ENCODE measurements around the gene HSDL2.
"Not testable (repeated sequence)": the region's sequence is repeated elsewhere in the genome, so short reads cannot be mapped to it uniquely, and the experiment has no call there.

The HSDL2 gene

DNA sequence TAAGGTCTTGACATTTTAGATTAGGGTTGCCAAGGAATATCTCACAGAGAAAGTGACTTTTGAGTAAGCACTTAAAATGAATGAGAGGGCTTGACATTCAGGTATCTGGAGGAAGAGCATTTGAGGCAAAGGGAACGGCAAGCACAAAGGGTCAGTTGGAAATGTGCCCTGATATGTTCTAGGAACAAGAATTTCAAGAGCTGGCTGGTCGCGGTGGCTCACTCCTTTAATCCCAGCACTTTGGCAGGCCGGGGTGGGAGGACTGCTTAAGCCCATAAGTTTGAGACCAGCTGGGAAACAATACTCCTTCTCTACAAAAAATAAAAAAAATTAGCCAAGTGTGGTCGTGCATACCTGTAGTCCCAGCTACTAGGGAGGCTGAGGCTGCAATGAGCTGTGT is 123.3 kb downstream of the HSDL2 start:
- DNase-seq, result no peak

GRCh38 chr9:112505086-112505485 is 125.2 kb downstream of the HSDL2 start:
- no peak for DNase-seq

DNA sequence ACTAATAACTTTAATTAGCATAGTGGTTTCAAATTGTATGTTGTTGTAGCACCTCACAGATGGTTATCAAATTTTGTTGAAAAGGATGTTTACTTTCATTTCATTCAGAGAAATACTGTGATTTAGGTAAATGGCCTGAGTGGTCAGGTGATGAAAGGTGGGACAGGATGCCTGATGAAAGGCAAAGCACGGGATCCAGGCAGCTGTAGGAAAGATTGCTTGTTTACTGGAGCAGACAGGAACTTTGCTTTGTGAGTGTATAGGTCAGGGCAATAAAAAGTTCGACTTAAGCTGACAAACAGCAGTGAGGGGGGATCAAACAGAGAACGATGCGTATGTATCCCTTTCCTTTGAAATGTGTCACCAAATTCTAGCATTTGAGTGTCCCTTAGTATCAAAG is 125.7 kb downstream of the HSDL2 start:
- no peak for DNase-seq

GRCh38 chr9:112506571-112506970 is 126.7 kb downstream of the HSDL2 start:
- no peak for DNase-seq

- DNase-seq, result no peak
These were observed 127.2 kb downstream of the HSDL2 start for GRCh38 chr9:112507001-112507680.

DNA sequence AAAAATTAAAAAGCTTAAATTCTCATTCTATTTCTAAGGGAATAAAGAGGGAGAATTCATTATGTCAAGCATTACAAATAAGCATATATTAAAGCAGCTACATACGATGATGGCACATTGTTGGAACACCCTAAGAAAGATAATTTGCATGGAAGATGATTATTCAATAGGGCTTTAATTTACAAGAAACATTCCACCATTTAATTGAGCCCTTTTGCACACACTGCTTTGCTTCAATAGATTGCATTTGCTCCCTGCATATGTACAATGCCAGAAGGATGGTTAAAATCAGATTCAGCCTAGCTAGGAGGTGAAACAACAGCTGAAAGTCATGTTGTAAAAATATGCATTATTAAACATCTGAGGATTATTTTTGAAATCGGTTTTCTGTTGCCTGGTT is 128.5 kb downstream of the HSDL2 start:
- DNase-seq, result no peak

- not testable (repeated sequence) for DNase-seq
These were observed 132.5 kb downstream of the HSDL2 start for GRCh38 chr9:112512377-112512776.

GRCh38 chr9:112516769-112517168 is 136.9 kb downstream of the HSDL2 start:
- DNase-seq, result no peak

GRCh38 chr9:112520069-112520468 is 140.2 kb downstream of the HSDL2 start:
- no peak for DNase-seq

DNA sequence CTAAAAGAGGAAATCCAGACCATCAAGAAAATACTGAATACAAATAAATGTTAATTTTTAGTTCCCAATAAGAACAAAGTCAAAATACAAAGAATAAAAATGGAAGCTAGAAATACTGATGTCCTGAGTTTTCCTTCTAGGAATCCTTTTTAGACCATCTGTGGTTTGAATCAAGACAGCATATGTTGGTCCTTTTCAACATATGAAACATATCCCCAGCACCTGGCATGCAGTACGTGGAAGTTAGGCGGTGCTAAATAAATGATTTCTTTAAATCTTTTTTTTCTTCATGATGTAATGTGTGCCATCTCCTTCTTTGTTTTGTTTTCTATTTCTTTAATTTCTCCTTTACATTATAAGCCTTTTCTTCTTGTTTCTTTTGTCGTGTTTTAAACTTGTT is 140.7 kb downstream of the HSDL2 start:
- DNase-seq, result no peak
